ENCODE measurements around the gene CYP2J2.

DNA sequence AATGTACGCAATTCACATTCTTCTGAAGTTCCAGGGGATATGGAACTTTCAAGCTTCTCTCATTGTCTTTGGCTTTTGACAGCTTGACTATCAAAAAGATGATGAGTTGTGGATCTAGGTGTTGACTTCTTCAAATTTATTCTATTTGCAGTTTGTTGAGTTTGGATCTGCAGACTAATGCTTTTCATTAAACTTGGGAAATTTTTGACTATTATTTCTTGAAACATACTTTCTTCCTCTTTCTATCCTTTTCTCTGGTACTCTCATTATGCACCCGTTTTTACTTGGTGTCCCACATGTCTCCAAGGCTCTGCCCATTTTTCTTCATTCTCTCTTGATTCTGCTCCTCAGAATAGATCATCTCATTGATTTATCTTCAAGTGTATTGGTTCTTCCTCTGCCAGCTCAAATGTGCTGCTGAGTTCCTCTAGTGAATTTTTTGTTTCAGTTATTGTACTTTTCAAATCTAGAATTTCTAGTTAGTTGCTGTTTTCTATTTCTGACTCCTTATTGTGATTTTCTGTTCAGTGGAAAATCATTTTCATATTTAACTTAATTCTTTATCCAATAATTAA lies 49.4 kb downstream of the CYP2J2 start:
- TF ChIP-seq, protein P1, sequence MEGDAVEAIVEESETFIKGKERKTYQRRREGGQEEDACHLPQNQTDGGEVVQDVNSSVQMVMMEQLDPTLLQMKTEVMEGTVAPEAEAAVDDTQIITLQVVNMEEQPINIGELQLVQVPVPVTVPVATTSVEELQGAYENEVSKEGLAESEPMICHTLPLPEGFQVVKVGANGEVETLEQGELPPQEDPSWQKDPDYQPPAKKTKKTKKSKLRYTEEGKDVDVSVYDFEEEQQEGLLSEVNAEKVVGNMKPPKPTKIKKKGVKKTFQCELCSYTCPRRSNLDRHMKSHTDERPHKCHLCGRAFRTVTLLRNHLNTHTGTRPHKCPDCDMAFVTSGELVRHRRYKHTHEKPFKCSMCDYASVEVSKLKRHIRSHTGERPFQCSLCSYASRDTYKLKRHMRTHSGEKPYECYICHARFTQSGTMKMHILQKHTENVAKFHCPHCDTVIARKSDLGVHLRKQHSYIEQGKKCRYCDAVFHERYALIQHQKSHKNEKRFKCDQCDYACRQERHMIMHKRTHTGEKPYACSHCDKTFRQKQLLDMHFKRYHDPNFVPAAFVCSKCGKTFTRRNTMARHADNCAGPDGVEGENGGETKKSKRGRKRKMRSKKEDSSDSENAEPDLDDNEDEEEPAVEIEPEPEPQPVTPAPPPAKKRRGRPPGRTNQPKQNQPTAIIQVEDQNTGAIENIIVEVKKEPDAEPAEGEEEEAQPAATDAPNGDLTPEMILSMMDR (IDR thresholded peaks at IDR 0.05): no peak
- no peak for TF ChIP-seq POLR2AphosphoS5 (IDR thresholded peaks at IDR 0.05)
- no peak for TF ChIP-seq POLR2A (IDR thresholded peaks at IDR 0.05)
